GM13977 (cell line): Measurements from ENCODE around the gene ARHGEF19.

Source experiments
- DNase-seq: peaks from one replicate; pipeline ENCODE4 v3.0.0; 2012; ENCODE audit warnings: low spot score
- CTCF ChIP-seq: IDR thresholded peaks from 2 replicates; pipeline ENCODE4 v1.5.1; 2012; ENCODE audit warnings: mild to moderate bottlenecking, control low read depth; ENCODE audit not compliant: insufficient read depth; ENCODE audit errors: extremely low read depth, missing control alignments
- in situ Hi-C: fragments of 300-500 bp; cut with MboI; formaldehyde crosslinking; loops from one replicate; pipeline ENCODE4 v1.12.0; 2022; ENCODE audit warnings: low sequenced_read_pairs, low pct_unique_long_range_greater_than_20kb, mixed read lengths, inconsistent platforms; ENCODE audit not compliant: unreplicated experiment

Gene ARHGEF19

GRCh38 chr1:16180291-16180824 is 32.1 kb downstream of the ARHGEF19 start:
- in situ Hi-C loops: loop anchor here (25.0 kb wide), 1 partner anchor 393 kb away; no protein-coding TSS in a partner anchor
- DNase-seq: no peak
- TF ChIP-seq CTCF: no peak

DNA sequence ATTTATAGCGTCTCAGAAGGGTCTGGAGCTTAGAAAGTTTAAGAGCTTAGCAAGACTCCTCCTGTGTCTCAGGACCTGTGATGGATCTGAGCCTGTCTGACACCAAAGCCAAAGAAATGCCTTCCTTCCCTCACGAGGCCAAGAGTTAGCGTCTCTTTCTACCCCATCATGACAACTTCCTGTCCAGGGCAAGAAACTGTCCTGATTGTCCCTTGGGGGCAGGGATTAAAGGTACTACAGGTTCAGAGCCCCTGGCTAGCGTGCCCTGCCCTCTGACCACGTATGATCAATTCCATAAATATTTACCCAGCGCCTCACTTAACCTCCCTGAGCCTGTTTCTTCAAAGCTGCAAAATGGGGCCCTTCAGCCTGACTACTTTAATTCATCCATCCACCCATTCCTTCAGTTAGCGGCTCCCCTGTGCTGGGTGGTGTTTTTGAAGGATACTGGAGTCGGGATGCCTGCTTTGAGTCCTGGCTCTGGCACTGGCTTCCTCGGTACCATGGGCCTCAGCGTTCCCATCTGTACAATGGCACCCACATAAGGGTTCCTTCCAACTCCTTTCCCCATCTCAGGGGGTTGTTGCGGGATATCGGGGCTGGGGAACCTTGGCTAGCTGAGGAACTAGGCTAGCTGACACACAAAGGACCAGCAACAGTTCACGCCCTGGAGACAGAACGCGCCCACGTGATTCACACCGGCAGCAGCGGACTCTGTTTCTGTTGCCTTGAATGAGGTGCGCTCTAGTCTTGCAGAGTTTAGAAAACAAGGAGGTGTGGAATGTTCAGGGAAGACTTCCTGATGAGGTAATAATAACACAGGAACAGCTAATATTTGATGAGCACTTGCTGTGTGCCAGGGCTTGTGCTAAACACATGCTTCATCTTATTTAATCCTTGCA is 33.6 kb downstream of the ARHGEF19 start:
- no peak for TF ChIP-seq CTCF
- in situ Hi-C loops: loop anchor here (25.0 kb wide), 1 partner anchor 392 kb away; no protein-coding TSS in a partner anchor
- DNase-seq: no peak

GRCh38 chr1:16177306-16177705 is 35.1 kb downstream of the ARHGEF19 start:
- DNase-seq: no peak
- in situ Hi-C loops: loop anchor here (25.0 kb wide), 1 partner anchor 390 kb away; no protein-coding TSS in a partner anchor
- TF ChIP-seq CTCF: no peak

GRCh38 chr1:16176653-16177052 is 35.8 kb downstream of the ARHGEF19 start:
- no peak for DNase-seq
- in situ Hi-C loops: loop anchor here (25.0 kb wide), 1 partner anchor 389 kb away; no protein-coding TSS in a partner anchor
- TF ChIP-seq CTCF: no peak

DNA sequence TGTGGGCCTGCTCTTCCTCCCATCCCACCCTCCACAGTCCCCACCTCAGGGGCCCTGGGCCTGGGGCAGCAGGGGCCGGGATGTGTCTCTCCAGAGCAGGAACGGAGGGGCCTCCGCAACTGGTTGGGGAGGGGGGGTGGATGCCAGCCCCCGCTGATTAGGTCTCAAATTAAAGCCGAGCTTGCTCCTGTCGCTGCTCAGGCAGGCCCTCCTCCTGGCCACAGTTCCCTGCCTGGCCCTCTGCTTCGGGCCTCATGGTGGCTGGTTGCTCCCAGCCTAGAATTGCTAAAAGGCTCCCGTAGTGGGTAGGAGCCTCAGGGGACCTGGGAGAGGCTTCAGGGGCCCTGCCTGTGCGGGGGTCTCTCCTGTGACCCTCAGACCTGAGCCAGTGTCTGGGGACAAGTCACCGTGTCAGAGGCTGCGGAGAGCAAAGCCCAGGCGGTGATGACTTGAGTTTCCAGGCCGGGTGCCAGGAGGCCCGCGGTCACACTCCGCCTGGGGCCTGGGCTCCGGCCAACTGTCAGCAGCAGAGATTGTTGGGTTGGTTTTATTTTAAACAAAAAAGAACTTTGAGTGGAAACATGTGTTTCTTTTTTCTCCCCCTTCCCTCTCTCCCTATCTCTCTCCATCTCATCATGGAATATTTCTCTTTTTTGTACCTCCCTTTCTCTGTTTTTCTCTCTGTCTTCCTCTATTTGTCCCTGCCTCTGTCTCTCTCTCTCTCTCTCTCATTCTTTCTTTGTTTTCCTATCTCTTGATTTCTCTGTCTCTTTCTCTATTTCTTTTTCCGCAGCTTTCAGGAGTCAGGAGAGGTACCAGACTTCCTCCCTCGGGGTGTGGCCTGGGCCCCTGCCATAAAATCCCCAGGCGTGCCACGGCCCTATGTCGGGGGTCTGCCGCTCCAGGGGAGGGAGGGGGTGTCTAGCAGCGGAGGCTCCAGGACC is 36.6 kb downstream of the ARHGEF19 start:
- in situ Hi-C loops: loop anchor here (25.0 kb wide), 1 partner anchor 389 kb away; no protein-coding TSS in a partner anchor
- DNase-seq: no peak
- TF ChIP-seq CTCF: no peak
